HG02759 (cell line): Measurements from ENCODE around the gene USP21.

Source experiments
- ATAC-seq: cut with Tn5 transposase; IDR thresholded peaks from one replicate; pipeline ENCODE4 v1.9.1; 2021; ENCODE audit warnings: mild to moderate bottlenecking, moderate library complexity; ENCODE audit not compliant: unreplicated experiment

USP21 gene

DNA sequence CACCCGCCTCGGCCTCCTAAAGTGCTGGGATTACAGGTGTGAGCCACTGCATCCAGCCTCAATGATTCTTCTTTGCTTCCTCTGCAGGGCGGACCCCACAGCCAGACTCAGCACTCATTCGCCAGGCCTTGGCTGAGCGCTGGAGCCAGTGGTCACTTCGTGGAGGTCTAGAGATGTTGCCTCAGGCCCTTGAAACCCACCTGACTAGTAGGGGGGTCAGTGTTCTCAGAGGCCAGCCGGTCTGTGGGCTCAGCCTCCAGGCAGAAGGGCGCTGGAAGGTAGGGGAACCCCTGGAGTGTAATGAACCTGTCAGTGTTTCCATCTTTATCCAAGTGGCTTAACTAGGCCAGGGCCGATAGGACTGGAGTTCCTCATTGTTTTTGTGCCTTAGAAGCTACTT, 9.6 kb downstream of the USP21 start:
- ATAC-seq: no peak

GRCh38 chr1:161171191-161171590, 11.9 kb downstream of the USP21 start:
- no peak for ATAC-seq

- no peak for ATAC-seq
Observed at GRCh38 chr1:161171696-161172095, 12.4 kb downstream of the USP21 start.

DNA sequence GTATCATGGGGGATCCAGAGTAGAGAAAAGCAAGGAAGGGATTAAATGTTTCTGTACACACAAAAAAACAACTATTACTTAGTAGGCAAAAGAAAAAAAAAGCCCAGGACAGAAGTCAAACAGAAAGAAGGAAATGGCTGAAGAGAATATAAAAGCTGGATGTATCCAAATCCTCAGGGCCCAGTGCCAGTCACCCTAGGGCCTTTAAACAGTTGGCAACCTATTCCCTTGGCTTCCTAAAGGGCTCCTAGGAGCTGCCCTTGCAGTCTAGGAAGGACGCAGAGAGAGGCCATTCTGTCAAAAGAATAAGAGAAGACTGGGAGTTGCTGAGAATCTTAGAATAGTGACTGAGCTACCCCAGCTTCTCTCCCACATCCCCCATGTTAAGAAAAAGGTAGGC, 13.0 kb downstream of the USP21 start:
- ATAC-seq: no peak

DNA sequence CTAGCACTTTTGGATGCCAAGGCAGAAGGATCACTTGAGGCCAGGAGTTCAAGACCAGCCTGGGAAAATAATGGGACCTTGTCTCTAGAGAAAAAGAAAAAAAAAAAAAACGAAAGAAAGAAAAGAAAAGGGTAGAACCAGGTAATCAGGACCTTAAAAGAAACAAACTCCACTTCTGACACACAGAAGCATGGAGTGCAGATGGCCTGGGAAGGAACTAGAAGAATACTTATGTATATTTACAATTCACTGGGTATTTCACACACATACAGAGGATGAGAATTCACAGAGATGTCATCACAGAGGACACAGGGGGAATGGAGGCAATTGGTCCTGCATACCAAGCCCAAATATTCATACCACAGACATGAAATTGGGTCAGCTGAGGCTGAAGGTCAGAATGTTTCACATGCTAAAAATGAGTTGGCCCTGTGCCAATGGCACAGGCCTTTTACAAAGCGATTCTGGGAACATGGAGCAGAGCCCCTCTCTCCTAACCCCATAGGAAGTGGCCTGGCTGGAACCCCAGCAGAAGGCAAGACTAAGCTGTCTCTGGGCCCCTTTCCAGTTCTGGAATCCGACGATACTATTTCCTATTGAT, 13.6 kb downstream of the USP21 start:
- ATAC-seq: no peak

- ATAC-seq: no peak
Observed at GRCh38 chr1:161173711-161174110, 14.4 kb downstream of the USP21 start.

DNA sequence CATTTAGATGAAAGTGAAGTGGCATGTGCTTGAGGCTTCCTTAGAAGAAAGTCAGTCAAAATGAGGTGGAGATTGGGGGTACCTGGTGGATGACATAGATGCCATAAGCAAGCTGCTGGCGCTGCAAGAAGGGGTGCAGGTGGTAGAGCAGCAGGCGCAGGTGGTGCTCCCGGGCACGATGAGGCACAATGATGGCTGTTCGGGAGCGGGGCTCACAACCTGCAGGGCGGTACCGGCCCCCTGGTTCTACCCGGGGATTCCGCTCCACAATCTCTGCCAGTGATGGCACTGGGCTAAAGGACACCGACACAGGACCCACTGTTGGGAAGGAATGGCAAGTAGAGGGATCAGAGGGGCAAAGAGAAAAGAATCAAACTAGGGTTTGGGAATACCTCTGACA, 15.6 kb downstream of the USP21 start:
- ATAC-seq: no peak

DNA sequence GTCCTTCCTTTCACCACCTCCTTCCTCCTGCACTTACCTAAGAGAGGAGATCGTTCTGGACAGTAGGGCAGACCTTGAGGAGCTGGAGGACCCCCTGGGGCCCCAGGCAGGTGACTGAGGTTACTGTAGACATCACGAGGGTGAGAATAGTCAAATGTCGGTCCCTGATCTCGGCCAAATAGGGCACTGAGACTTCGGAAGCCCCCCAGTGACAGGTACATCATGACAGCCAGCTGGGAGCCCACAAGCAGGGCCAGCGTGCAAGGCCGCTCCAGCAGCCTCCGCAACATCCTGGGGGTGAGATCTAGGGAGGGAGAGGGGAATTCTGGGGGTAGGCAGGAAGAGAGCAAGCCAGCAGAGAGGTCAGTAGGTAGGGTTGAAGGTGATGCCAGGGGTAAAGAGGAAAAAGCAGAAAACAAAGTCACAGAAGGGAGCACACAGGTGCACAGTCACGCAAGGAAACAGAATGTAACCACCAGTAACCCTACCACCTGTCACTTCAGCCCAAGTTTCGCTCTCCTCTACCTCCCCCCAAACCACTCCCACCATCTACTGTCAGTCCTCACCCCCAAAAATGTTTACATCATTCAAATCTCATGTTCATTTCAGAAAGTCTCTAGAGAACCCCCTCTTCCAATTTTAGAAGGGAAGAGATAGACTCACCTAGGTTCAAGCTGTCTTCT, 16.6 kb downstream of the USP21 start:
- ATAC-seq: no peak

DNA sequence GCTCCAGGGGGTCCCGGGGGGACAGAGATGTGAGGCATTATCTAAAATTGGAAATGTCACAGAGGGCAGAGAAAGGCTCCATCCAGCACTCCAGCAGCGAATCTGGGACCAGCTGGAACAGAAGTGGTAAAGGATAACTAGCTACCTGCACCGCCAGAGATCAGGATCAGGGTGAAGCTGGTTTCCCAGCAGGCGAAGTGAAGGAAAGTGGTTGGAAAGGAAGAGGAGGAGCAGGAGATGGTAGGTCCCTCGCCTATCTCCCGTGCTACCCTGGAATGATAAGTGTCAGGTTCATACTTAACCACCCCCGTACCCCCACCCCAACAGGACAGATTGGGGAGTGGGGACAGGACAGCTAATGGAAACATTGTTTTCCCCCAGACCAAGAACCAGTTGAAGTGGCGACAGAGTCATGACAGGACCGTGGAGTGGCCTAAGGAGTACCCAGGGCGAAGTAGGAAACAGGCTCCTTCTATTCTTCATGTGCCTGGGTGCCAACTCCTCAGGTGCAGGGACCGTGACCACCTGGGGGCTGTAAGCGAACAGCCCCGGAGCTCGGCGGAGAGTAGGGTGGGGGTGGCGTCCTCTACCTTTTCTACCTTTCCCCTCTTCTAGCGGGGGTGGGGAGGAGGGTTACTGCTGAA, 17.3 kb downstream of the USP21 start:
- no peak for ATAC-seq

- peak; percentile 90 for ATAC-seq
Observed at GRCh38 chr1:161177112-161177935, 18.0 kb downstream of the USP21 start, which contains the start of gene B4GALT3. Gene B4GALT3 (minus strand): TSS chr1:161177507. CDS start chr1:161176060, 1,447 bp downstream.

DNA sequence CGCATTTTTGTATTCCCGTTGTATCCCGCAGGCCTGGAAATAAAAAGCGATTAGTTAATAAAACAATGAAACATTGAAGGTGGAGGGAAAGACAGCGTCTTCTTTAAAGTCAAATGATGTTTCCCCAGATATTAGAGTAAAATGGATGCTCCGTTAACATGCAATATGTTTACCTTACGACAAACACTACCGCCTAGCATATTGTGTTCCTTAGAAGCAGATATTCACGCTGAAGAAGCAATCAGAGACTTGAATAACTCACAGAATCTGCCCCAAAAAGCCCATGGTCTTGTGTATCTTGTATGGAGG, 18.6 kb downstream of the USP21 start:
- ATAC-seq: no peak

- no peak for ATAC-seq
Observed at GRCh38 chr1:161179698-161180097, 20.4 kb downstream of the USP21 start.

DNA sequence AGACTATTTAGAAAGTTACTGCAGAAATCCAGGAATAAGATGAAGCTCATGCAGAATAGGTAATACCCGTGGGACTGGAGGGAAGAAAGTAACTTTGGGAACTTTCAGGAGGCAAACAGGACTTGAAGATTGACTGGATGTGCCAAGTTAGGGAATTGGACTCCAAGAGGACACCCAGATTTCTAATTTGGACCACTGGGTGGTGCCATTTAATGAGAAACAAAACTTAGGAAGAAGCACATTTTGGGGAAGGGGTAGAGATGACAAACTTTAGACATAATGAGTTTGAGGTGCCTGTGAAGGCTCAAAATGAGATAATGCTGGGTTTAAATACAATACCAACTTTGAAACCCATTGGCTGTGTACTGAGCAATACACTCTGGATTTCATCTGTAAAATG, 21.3 kb downstream of the USP21 start:
- ATAC-seq: no peak

DNA sequence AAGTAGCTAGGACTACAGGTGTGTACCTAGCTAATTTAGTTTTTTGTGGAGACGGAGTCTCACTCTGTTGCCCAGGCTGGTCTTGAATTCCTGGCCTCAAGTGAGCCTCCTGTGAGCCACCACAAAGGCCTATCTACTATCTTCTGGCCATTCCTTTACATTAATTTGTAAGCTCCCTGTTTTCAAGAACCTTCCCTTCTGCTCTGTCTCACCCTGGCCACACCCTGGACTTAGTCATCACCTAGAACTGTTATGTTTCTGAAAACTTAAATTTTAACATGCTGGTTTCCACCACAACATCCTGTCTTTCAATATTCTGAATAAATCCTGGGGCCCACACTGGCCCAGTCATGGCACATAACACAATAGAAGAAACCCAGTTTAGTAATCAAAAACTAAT, 22.9 kb downstream of the USP21 start:
- peak; percentile 40 for ATAC-seq

GRCh38 chr1:161185282-161185682, 26.0 kb downstream of the USP21 start:
- peak; percentile 71 for ATAC-seq

GRCh38 chr1:161185732-161186311, 26.5 kb downstream of the USP21 start:
- peak; percentile 30 for ATAC-seq

DNA sequence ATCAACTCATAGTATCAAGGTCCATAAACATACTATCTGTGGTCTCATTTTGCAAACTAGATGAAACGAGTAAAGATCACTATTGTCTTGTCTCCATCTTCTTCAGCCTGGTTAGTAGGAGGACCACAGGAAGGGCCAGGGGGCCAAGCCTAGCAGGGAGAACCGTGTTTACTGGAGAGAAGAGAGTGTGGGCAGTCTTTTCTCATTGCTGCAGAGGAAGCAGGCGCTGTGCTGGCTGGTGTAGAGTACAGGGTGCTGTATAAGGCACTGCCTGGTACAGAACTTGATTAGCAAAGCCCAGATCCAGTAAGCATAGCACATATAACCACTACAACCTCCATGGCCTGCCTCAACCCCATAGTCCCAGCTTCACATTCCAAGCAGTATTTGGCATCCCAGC, 28.0 kb downstream of the USP21 start:
- no peak for ATAC-seq

GRCh38 chr1:161188381-161188780, 29.1 kb downstream of the USP21 start:
- no peak for ATAC-seq

DNA sequence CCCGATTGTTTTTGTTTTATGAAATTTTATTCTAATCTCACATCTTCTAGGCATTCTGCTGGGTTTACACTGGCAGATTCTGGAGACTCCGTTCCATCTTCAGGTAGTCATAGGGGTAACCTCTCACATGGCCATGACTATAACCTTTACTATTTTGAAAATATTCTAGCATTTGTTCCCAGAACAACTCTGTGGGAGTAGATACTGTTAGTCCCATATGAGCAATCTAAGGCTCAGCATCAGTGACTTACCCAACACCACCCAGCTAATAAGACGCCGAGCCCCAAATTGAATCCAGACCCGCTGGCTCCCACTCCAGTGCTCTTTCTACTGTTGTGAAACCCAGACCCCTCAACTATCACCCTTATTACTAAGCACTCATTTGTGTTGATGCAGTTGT, 29.7 kb downstream of the USP21 start:
- no peak for ATAC-seq

GRCh38 chr1:161190962-161191521, 31.7 kb downstream of the USP21 start:
- no peak for ATAC-seq

GRCh38 chr1:161191971-161192370, 32.7 kb downstream of the USP21 start:
- no peak for ATAC-seq
